Jurkat, Clone E6-1 (cell line): ENCODE results near the gene NUDT14.

Experiments used
- DNase-seq: peaks from one replicate; pipeline ENCODE4 v3.0.0-alpha.2; 2011; ENCODE audit warnings: low read depth, low spot score
- H3K4me3 ChIP-seq: 2 replicates; pipeline ENCODE4 v1.5.1; 2011; ENCODE audit warnings: mild to moderate bottlenecking, low read length, control low read depth, moderate library complexity

NUDT14 gene

DNA sequence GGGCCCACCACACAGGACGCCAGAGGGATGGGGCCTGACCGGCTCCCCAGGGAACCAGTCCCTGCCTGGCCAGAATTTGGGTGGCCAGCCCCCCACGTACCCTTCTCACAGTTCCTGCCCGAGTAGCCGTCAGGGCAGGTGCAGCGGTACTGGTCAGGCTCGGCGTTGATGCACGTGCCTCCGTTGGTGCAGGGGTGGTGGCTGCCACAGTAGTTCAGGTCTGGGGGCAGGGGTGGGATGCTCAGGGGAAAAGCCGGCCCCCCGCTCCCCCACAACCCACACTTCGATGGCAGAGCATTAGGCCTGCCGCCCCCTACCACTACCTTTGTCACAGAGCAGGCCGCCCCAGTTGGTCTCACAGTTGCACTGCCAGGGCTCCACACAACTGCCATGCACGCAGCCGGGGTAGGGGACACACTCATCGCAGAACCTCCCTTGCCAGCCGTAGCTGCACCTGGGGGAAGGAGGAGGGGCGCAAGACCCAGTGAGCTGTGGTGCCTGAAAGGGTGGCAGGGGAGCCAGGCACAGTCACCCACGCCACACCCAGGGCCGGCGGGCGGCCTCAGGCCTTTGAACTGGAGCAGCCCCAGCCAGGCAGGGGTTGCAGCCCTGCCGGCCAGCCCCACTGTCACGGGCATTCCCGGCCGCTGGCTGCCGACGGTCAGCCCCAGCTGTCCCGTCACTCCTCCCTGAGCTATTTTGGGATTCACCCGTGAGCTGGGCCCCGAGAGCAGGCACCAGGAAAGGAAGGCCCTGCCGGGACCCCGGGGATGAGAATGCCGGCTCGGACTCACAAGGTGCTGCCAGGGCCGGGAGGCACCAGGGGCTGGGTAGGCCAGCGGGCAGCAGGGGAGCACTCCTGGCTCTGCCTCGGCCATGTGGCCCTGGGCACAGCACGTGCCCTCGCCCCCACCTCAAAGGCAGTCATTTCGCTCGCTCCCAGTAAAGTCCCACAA is 29.0 kb downstream of the NUDT14 start:
- DNase-seq: no peak
- no peak overlapping the region for H3K4me3 ChIP-seq

DNA sequence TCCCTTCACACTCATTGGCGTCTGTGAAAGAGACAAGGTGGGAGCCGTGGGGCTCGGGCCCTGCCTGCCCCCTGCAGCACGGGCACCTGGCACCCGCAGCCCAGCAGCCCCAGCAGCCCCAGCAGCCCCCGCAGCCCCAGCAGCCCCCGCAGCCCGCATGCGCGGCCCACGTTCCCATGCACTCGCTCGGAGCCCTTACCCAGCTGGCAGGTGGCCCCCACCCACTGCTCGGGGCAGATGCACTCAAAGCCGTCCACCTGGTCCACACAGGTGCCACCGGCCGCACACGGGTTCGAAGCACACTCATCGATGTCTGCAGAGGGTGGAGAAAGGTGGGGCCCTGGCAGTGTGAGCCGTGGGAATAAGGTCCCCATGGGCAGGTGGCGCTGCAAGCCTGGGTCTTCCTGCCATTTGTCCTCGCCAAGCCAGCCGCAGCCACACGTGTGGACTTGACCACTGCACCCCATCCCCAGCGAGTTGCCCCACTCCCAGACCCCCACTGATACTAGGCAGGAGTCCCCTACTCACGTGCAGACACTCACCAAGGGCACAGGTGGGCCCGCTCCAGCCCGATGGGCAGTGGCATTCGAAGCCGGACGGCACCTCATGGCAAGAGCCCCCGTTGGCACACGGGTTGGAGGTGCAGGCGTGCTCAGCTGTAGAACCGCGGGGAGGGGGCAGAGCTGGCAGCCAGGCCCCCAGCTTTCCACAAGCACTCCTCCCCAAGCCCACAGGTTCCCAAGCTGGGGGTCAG is 29.9 kb downstream of the NUDT14 start:
- H3K4me3 ChIP-seq: no peak overlapping the region
- no peak for DNase-seq

DNA sequence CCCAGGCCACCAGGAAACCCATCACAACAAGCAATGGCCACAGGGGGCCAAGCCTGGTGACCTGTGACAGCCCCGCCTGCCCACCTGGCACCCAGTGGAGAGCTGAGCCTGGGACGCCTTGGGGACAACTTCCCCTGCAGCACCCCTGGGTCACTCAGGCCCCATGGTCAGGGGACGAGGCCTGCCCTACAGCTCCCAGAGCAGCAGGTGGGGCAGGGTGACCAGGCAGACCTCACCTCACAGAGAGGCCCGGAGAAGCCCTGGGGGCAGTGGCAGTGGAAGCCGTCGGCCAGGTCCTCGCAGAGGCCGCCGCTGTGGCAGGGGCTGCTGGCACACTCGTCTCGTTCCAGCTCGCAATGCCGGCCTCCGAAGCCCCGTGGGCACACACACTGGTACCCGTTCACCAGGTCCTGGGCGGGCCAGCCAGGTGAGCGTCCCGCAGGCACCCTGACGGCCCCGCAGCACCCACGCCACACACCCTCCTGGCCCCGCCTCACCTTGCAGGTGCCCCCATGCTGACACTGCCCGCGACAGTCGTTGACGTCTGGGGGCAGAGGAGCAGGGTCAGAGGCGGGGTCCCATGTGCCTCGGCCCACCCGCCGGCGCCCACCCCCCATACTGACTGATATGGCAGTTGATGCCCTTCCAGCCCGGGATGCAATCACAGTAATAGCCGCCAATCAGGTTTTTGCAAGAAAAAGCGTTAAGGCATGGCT is 30.6 kb downstream of the NUDT14 start:
- DNase-seq: no peak
- H3K4me3 ChIP-seq: no peak overlapping the region

DNA sequence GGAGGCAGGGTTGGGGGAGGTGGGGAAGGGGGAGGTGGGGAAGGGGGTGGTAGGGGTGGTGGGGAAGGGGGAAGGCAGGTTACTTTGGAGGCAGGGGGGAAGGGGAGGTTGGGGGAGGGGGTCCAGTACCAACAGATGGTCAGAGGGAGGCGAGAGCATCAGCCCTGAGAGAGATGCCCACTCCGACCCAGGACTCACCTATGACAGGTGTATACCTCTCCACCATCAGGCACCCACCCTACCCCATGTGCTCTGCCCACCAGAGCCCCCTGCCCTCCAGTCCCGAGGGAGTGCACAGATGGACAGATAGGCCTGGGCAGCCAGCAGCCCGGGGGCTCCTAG is 31.1 kb downstream of the NUDT14 start:
- H3K4me3 ChIP-seq: no peak overlapping the region
- no peak for DNase-seq

DNA sequence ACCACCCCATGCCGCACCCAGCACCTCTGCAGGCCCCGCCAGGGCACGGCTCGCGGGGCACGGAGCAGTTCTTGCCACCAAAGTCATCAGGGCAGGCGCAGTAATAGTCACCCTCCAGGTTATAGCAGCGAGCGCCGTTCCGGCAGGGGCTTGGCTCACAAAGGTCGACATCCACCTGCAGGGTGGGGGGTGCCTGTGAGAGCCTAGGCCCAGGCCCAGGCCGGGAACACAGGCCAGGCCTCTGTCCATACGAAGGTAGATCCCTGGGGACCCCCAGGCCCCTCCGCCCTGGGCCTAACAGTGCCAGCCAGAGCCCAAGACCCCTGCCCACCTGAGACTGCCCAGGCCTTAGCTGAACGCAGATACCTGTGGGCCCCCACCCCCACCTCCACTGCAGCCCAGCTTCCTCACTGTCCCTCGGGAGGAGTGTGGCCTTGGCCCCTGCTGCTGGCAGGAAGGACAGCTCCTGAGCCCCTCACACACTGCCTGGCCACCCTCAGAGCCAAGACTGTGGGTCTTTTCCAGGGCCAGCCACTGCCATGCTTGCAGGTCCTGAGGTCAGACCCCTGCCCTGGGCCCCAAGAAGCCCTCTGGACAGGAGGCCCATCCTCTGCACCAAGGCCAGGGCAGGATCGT is 31.8 kb downstream of the NUDT14 start:
- DNase-seq: no peak
- H3K4me3 ChIP-seq: no peak overlapping the region

DNA sequence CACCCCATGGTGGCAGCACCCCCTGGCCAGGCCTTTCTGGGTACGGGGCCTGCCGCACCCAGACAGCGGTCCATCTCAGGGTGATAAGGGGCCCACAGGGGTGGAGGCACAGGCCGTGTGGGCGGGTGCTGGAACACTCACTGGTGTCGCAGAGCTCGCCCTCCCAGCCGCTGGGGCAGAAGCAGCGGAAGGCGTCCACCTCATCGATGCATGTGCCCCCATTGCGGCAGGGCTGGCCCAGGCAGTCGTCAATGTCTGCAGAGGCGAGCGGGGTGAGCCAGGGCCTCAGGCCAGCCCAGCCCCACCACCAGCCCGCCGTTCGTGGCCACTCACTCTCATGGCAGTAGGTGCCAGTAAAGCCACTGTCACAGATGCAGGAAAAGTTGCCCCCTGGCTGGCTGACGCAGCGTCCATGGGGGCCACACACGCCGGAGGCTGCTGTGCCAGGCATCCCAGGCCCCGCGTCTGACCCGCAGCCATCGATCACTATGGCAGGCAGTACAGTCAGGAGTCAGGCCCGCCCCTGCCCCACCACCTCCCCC is 32.4 kb downstream of the NUDT14 start:
- H3K4me3 ChIP-seq: no peak overlapping the region
- no peak for DNase-seq

DNA sequence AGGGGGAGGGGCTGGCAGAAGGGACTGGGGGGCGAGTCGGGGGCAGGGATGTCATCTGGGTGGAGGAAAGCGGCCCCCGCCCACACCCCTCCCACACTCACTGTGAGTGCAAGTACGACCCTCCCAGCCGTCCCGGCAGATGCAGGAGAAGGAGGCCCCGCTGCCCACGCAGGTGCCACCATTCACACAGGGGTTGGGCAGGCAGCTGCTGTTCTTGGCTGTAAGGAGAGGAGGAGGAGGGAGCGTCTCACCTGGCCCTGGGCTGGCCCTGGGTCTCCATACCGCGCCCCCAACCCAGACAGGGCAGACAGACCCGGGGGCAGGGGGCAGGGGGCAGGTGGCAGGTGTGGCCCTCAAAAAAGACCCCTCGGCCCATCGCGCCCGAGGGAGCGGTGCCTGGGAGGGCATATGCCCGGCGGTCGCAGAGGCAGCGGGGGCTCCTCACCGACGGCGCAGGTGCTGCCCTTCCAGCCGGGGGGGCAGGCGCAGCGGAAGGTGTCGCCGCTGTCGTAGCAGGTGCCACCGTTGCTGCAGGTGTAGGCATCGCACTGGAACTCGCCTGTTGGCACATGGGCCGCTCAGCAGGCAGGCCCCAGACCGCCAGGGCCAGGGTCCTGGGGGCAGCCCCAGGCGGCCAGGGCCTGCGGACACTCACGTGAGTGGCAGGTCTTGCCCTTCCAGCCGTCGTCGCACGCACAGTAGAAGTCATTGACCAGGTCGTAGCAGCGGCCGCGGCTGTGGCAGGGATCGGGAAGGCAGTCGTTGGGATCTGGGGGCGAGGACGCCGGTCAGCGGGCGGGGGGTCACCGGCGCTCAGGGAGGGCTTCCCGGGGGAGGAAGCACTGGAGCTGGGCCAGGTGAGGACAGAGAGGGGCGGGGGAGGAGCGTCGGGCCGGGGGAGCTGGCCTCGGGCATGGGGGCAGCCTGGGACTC is 33.2 kb downstream of the NUDT14 start:
- H3K4me3 ChIP-seq: no peak overlapping the region
- DNase-seq: no peak

DNA sequence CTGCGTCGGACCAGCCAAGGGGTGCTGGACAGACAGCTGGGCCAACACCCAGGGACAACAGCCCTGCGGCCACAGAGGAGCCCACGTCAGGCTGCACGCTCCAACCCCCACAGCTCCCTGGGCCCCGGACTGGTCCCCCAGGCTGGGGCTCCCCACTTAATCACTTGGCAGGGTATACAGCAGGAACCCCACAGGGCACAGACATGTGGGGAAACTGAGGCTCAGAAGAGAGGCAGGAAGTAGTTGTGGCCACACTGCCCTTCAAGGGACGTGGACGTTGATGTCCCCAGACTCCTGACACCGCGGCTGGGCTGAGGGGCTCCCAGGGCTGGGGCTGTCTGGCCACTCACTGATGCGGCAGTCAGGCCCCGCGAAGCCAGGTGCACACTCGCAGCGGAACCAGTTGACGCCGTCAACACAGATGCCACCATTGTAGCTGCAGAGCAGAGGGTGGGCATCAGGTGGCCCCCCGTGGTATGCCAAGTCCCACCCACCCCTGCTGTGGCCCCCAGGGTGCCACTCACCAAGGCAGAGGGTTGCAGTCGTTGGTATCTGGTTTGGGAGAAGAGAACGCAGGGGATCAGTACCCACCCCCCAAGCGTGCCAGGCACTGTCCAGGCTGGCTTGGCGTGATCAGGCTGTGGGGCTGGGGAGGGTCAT is 34.0 kb downstream of the NUDT14 start:
- H3K4me3 ChIP-seq: no peak overlapping the region
- DNase-seq: no peak

DNA sequence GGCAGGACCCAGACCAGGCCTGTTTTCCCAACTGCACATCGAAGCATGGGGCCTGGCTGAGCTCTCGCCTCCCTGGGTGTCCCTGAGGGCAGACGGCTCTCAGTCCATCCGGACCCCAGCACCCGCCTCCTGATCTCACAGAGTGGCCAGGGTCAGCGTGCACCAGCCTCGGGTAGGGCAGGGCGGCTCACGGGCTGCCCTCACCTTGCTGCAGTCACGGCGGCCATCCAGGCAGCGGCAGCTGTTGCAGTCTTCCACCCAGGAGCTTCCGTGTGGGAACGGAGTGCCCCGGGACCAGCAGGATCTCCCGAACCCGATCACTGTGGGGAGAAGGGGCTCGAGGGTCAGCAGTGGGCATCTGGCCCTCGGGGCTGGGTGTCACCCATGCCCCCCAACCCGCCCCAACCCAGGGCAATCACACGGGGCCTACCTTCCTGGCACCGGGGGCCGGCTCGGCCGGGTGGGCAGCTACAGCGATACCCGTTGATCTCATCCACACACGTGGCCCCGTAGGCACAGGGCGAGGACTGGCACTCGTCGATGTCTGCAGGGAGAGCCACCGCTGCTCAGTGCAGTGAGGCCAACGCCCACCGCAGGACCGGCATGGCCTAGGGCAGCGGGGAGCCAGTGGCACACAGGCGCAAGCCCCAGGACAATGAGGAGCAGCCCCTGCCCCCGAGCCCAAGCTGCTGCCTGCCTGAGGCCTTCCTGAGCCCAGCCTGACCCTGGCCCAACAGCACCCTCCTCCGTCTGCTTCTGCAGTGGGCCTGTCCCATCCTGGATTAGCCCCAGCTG is 34.7 kb downstream of the NUDT14 start:
- no peak for DNase-seq

DNA sequence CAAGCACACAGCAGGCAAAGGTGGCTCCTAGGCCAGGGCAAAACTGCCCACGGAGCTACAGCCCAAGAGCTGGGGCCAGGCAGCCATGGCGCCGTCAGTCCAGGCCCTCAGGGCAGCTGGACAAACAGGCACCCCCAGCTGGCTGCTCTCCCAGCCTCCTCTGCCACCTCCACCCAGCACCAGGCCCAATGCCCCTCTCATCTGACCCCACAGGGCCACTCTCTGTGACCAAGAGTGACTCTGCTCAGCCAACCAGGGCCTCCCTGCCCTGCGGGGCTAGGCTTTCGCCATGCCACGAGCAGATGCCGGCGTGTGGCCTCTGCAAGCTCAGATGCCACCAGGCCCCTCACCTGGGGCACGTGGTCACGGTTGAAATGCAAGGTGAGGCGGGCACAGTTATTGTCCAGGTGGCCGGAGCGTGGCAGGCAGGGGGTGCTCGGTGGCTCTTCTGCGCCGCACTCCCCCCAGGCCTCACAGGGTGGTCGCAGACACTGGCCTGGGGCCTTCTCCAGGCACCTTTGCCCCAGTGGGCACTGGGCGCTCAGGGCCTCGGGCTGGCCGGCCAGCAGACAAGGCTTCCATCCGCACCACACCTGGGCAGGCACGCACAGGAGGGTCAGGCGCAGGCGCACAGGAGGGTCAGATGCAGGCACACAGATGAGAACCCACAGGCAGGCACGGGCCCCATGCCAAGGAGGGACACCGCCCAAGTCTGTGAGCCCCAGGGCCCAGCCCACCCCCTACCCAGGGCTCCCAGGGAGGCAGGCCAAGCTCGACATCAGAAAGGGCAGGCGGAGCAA is 35.5 kb downstream of the NUDT14 start:
- no peak for DNase-seq
- H3K4me3 ChIP-seq: no peak overlapping the region

More for the DNA sequence above, 34.7 kb downstream of the NUDT14 start:
- no peak overlapping the region for H3K4me3 ChIP-seq

DNA sequence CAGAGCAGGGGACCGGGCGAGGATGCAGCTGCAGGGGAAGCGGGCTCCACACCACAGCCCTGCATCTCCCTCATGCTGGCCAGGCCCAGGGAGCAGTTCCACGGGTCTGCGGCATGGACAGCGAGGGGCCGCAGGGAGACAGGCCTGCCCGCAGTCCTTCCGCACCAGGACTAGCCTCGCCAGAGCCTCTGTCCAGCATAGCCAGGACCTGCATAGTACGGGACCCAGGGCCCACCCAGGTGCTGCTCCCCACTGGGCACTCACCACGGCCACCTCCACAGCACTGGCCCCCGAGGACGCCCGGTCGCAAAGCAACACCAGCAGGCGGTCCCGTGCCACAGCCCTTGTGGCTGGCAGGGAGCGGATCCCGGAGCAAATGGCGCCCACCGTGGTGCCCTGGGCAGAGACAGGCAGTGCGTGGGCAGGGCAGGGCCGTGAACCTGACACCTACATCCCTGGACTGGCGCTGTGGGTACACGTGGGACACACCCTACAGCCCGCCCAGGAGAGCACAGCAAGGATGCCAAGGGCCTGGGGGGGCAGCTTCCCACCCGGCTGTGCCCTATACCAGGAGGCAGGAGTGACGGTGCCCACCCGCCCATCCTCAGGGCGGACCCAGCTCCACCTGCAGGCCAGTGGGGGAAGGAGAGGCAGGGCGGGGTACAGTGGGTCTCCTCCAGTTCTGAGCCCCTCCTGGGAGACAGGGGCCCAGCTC is 36.3 kb downstream of the NUDT14 start:
- no peak overlapping the region for H3K4me3 ChIP-seq
- no peak for DNase-seq

DNA sequence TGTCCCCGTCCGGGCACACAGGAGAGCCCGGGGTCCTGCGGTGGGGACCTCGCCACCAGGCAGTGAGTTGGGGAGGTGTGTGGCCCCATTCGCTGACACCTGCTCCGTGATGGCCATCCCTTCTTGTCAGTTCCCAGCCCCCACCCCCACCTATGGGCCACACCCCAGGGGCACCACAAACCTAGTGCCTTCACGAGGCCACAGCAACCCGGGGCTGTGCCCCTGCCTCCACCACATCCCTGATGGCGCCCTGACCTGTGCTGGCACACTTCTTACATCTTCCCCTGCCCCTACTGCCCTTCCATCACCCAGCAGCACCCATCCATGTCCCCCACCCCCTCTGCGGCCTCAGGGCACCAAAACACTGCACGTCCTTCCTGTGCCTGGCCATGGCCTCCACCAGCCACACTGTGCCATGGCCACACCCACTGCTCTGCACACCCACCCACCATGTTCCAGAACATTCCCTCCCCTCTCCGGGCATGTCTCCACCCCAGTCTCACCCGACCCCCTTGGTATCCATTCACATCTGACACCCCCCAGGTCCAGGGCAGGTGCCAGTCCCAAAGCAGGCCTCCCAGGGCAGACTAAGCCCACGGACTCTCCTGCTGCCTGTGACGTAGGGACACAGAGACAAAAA is 37.0 kb downstream of the NUDT14 start:
- no peak for DNase-seq
- H3K4me3 ChIP-seq: no peak overlapping the region

DNA sequence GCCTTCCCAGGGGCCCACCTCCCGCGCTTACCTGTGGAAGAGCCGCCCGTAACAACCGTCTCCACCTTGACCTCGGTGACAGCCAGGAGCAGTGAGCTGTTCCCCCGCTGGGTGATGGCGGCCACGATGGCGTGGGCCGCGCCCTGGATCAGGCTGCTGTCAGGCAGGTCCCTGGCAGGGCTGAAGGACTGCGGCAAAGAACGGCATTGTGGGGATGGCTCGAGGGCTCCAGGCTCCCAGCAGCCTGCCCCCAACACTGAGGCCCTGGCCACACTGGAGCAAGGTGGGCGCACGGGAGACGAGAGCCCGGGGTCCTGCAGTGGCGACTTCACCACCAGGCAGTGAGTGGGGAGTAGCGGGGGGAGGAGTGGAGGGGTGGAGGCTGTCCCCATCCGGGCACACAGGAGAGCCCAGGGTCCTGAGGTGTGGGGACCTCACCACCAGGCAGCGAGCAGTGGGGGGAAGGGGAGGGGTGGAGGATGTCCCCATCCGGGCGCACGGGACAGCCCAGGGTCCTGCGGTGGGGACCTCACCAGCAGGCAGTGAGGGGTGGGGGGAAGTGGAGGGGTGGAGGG is 37.6 kb downstream of the NUDT14 start:
- DNase-seq: no peak
- H3K4me3 ChIP-seq: no peak overlapping the region

DNA sequence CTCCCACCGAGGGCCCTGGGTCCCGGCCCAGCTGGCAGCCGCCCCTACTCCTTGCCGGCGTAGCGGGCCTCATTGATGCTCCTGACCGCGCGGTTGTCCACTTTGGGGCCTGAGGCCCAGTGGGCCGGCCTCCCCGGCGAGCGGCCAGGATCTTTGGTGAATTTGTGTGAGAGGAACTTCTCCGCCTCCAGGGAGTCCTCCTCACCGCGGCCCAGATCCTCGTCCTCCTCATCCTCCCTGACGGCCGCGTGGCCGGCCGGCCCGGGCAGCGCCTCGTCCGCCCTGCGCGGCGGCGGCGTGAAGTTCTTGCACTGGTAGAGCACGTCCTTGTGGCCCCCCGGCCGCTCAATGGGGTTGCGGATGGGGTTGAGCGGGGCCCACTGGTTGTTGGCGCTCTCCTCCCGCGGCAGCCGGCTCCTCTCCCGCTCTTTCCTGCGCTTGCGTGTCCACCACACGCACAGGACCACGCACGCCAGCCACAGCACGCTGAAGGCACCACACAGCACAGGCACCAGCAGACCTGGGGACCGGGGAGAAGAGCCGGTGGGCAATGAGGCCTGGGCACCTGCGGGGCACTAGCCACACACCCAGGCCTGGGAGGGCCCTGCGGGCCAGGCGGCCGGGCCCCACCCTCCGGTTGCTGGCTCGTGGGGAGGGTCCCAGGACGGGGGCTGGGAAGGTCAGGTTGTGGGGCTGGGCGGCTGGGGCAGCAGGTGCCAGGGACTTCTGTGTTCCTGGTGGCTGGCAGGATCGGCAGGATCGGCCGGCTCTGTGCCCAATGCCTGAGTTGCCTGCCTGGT is 38.3 kb downstream of the NUDT14 start:
- DNase-seq: no peak
- no peak overlapping the region for H3K4me3 ChIP-seq
